Activated T-helper 9 cell treated with anti-CD3 and anti-CD28 coated beads, Interleukin-2, amount 50 U/mL, for 16 hours (primary cell): Measurements from ENCODE around the gene LIPJ.

Experiments
- DNase-seq: peaks from one replicate; pipeline ENCODE4 v3.0.0-alpha.2; 2020; ENCODE audit warnings: low read depth

Gene LIPJ

DNA sequence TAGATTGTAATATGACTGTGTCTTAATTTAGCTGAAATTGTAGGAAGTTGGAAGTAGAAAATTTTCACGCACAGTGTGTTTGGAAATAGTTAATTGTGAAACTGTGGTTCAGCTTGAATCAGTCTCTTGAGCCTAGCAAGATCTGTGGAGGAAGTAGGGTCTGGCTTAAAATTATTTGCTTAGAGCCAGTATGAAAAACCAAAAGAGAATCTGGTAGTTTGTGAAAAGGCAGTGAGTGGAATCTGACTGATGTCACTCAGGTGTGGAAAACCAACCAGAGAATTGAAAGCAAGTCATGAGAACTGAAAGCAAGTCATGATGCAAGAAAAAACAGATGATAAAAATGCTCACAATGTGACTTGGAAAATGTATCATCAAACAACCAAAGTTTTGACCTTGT is 11.5 kb downstream of the LIPJ start:
- DNase-seq: no peak

- no peak for DNase-seq
Observed at GRCh38 chr10:88608052-88608732, 21.6 kb downstream of the LIPJ start.

DNA sequence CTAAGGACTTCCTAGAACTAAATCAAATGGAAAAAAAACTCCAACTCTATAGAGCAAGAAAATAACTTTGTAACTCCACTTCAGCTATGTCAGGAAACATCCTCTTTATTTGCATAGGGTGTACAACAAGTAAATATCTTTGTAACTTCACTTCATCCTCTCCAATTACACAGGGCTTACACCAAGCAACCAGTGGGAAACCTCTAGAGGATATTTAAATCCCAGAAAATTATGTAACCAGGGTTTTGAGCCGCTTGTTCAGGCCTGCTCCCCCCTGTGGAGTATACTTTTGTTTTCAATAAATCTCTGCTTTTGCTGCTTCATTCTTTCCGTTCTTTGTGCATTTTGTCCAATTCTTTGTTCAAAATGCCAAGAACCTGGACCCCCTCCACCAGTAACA is 22.2 kb downstream of the LIPJ start:
- no peak for DNase-seq

DNA sequence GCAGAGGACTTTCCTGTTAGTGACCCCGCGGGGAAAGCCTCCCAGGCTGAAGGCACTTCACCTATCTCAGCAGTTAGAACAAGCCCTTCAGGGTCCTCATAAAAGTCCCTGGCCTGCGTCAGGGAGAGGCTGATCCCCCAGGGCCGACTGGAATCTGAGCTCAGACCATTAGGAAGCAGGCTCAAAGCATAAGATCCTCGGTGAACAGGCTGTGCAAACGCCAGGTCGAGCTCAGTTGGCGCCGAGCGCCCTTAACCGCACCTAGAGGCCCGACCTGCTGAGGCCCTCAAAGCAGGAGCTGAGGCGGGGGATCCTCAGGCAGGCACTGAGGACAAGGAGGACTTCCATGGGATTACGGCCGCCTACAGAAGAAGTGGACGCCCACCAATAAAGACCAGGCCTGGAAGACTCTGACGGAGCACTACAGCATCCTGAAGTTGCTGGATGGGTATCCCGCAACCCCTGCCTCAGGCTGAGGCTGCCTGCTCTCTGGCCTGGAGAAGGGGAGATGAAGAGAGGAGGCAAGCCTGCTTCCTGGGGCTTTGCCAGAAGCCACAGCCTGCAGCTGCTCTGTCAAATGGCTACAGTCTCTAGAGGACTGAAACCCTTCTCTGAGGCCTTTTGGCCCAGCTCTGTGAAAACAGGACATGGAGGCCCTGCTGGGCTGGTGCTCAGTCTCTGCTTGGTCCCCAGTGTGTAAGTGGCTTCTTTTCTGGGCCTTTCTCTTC is 29.9 kb downstream of the LIPJ start:
- no peak for DNase-seq

GRCh38 chr10:88617772-88618300 is 31.3 kb downstream of the LIPJ start:
- DNase-seq: no peak

- DNase-seq: no peak
Observed at GRCh38 chr10:88618496-88618895, 31.9 kb downstream of the LIPJ start.

DNA sequence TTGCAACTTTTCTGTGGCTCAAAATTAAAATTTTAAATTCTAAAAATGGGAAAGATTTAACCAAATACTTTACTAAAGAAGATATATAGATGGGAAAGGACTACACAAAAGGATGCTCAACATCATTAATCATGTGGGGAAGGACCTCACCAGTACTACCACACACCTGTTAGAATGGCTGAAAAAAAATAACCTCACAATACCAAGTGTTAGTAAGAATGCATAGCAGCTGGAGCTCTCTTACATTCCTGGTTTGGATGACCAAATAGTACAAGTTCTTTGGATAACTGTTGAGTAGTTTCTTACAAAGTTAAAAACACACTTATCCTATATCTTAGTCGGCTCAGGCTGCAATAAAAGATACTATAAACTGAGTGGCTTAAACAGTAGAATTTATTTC is 33.9 kb downstream of the LIPJ start:
- DNase-seq: no peak

DNA sequence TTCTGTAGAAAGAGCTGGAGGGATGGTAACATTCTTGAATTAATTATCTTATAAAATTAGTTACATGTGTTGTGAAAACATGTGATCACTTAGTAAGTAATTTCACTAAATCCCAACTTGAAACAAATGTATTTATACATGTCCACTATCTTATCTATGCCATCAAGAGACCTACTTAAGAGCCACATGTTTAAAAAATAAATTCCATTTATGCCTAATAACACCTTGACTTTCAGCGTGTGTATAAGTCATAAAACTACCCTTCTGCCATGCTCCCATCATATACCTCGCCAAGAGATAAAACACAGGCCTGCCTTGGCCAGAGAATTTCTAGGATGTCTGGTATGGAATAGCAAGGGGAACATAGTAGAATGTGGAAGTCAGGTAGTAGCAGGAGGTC is 37.3 kb downstream of the LIPJ start:
- no peak for DNase-seq

- no peak for DNase-seq
Observed at GRCh38 chr10:88624840-88625239, 38.3 kb downstream of the LIPJ start.

GRCh38 chr10:88640186-88640585 is 53.6 kb downstream of the LIPJ start:
- no peak for DNase-seq

- DNase-seq: no peak
Observed at GRCh38 chr10:88642209-88642608, 55.6 kb downstream of the LIPJ start.

DNA sequence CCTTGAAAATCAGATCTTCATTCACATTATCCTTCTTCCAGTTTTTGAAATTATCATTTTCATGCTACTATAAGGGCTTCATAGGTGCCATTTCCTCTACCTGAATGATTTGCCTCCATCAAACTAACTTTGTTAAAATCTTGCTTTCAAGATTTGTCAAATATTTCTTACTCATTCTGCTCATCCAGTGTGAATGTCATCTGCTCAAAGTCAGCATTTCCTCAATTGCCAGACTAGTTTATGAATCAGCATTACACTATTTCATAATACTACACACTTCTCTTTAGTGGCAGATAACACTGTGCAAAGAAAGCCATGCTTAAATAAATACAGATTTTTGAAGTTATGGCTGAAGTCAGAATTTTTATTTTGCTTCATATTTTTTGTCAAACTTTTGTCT is 56.4 kb downstream of the LIPJ start:
- DNase-seq: no peak

- no peak for DNase-seq
Observed at GRCh38 chr10:88647061-88647615, 60.6 kb downstream of the LIPJ start.

GRCh38 chr10:88651101-88651551 is 64.6 kb downstream of the LIPJ start:
- no peak for DNase-seq

- DNase-seq: no peak
Observed at GRCh38 chr10:88652616-88653015, 66.1 kb downstream of the LIPJ start.
